PC-9 (cell line): Measurements from ENCODE around the gene CNPY2. TPM values are rescaled to one million over a fixed set of nuclear protein-coding genes. Genes with fewer than 3 reads are reported as not detected.
"Not testable (repeated sequence)": the region's sequence is repeated elsewhere in the genome, so short reads cannot be mapped to it uniquely, and the experiment has no call there.

ENCODE experiments used
- BruUV-seq: library from RNA; stranded (reverse); fragments of 400-500 nt; replicated peaks from 2 replicates; lab custom pipeline; 2021; lab: Mats Ljungman, UMichigan
- CTCF ChIA-PET: fragments of 300-600 bp; sonication (Branson Sonifier 250); formaldehyde crosslinking; loops from one replicate; lab custom pipeline; 2022; ENCODE audit warnings: antibody characterized with exemption; lab: Charles Lee
- POLR2A ChIA-PET: fragments of 300-600 bp; sonication (Branson Sonifier 250); formaldehyde crosslinking; loops from one replicate; lab custom pipeline; 2022; ENCODE audit warnings: antibody characterized with exemption; ENCODE audit not compliant: unreplicated experiment; lab: Charles Lee
- DNase-seq, 2 experiments: peaks; one replicate each; pipeline versions ENCODE4 v3.0.0 to v3.0.0-alpha.2; 2015 to 2022; ENCODE audit warnings: mixed read lengths in 1 of 2
- H2AFZ ChIP-seq: fragments of 200-600 bp; sonication (generic); 2 replicates; pipeline ENCODE4 v1.8.1; 2017; ENCODE audit warnings: antibody characterized with exemption
- H3F3A ChIP-seq: fragments of 200-600 bp; sonication (generic); 2 replicates; pipeline ENCODE4 v1.8.1; 2017; ENCODE audit warnings: antibody characterized with exemption, mild to moderate bottlenecking, low read depth; ENCODE audit not compliant: insufficient read depth
- H3K27ac ChIP-seq: fragments of 200-600 bp; sonication (generic); 2 replicates; pipeline ENCODE4 v1.6.1; 2016; ENCODE audit warnings: mixed run types
- H3K27me3 ChIP-seq: fragments of 200-600 bp; sonication (generic); 2 replicates; pipeline ENCODE4 v1.6.1; 2016; ENCODE audit warnings: low read depth, mixed run types; ENCODE audit not compliant: insufficient read depth
- H3K36me3 ChIP-seq: fragments of 200-600 bp; sonication (generic); 2 replicates; pipeline ENCODE4 v1.6.1; 2016; ENCODE audit warnings: low read depth, mixed run types
- H3K4me1 ChIP-seq: fragments of 200-600 bp; sonication (generic); replicated peaks from 2 replicates; pipeline ENCODE4 v1.6.1; 2016; ENCODE audit warnings: mixed run types; ENCODE audit not compliant: insufficient read depth
- H3K4me2 ChIP-seq: fragments of 200-600 bp; sonication (generic); 2 replicates; pipeline ENCODE4 v1.6.1; 2017; ENCODE audit warnings: mixed run types
- H3K4me3 ChIP-seq: fragments of 200-600 bp; sonication (generic); 2 replicates; pipeline ENCODE4 v1.6.1; 2016; ENCODE audit warnings: mixed run types
- H3K79me2 ChIP-seq: fragments of 200-600 bp; sonication (generic); 2 replicates; pipeline ENCODE4 v1.6.1; 2017; ENCODE audit warnings: low read depth, mixed run types
- H3K9me2 ChIP-seq: fragments of 200-600 bp; sonication (generic); 2 replicates; pipeline ENCODE4 v1.8.1; 2017; ENCODE audit warnings: mild to moderate bottlenecking; ENCODE audit not compliant: insufficient read depth
- H3K9me3 ChIP-seq: fragments of 200-600 bp; sonication (generic); 2 replicates; pipeline ENCODE4 v1.8.1; 2016; ENCODE audit warnings: low read depth; ENCODE audit not compliant: insufficient read depth
- H4K20me1 ChIP-seq: fragments of 200-600 bp; sonication (generic); 2 replicates; pipeline ENCODE4 v1.8.1; 2017; ENCODE audit not compliant: insufficient read depth
- EZH2 ChIP-seq: fragments of 200-600 bp; sonication (generic); IDR thresholded peaks from 2 replicates; pipeline ENCODE4 v1.8.0; 2017; ENCODE audit warnings: antibody characterized with exemption, low read depth
- intact Hi-C: fragments of 100-400 bp; cut with micrococcal nuclease; formaldehyde crosslinking; loops from one replicate; pipeline ENCODE4 v1.10.0; 2022; ENCODE audit not compliant: unreplicated experiment
- total RNA-seq: library from RNA; stranded (reverse); gene quantifications from 2 replicates; pipeline ENCODE4 v1.2.3, GENCODE V29; 2021
- TF ChIP-seq, protein P1 (sequence below): fragments of 200-600 bp; sonication (generic); conservative IDR thresholded peaks from 2 replicates; pipeline ENCODE4 v1.6.1; 2017; ENCODE audit warnings: mixed run types, antibody characterized with exemption, mild to moderate bottlenecking, moderate library complexity

Gene CNPY2
- total RNA-seq, 1 experiment from 2014 or later, result 82.1 TPM

DNA sequence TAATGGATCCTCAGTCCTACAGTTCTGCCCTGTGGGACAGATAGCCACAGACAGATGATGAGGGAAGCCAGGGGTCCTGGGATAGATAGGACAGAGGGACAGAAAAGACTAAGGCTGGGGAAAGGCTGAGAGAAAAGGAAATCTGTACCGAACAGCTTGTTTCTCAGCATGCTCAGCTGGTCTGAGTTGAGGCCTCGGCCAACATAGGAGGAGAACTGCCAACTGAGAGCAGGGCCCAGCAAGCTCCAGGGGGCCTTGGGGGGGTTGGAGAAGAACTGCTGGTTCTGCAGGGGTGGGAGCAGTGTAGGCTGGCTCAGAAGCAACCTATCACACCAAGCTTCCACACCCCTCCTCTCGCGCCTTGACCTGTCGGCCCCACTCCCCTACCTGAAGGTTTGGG lies 33.0 kb upstream of the CNPY2 start:
- Histone ChIP-seq H3K27ac (no peak overlapping the region), H3K4me3 (no peak overlapping the region), H3K9me2 (no peaks in the 10 kb centered on the region), H3K36me3 (peaks cover 11% of the 10 kb centered on the region; the same call in 1 of the 2 replicates), H3K27me3 (no peaks in the 10 kb centered on the region), H3K9me3 (no peaks in the 10 kb centered on the region), H4K20me1 (no peaks in the 10 kb centered on the region), H3K79me2 (no peaks in the 10 kb centered on the region), H3F3A (peaks cover 28% of the 10 kb centered on the region), H3K4me1 (peaks cover 21% of the 10 kb centered on the region), H3K4me2 (no peak overlapping the region), H2AFZ (no peak overlapping the region)
- no TSS peak for BruUV-seq
- no peak for DNase-seq
- intact Hi-C loops, result no loop called here
- ChIA-PET CTCF (no interaction called here), POLR2A (no interaction called here)
- TF ChIP-seq, protein P1, sequence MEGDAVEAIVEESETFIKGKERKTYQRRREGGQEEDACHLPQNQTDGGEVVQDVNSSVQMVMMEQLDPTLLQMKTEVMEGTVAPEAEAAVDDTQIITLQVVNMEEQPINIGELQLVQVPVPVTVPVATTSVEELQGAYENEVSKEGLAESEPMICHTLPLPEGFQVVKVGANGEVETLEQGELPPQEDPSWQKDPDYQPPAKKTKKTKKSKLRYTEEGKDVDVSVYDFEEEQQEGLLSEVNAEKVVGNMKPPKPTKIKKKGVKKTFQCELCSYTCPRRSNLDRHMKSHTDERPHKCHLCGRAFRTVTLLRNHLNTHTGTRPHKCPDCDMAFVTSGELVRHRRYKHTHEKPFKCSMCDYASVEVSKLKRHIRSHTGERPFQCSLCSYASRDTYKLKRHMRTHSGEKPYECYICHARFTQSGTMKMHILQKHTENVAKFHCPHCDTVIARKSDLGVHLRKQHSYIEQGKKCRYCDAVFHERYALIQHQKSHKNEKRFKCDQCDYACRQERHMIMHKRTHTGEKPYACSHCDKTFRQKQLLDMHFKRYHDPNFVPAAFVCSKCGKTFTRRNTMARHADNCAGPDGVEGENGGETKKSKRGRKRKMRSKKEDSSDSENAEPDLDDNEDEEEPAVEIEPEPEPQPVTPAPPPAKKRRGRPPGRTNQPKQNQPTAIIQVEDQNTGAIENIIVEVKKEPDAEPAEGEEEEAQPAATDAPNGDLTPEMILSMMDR, result no peak

DNA sequence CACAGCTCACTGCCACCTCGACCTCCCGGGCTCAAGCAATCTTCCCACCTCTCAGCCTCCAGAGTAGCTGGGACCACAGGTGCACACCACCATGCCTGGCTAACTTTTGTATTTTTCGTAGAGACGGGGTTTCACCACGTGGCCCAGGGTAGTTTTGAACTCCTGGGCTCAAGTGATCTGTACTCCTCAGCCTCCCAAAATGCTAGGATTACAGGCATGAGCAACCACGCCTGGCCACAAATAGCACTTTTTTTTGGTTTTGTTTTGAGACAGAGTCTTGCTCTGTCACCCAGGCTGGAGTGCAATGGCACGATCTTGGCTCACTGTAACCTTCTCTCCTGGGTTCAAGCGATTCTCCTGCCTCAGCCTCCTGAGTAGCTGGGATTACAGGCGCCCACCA lies 31.5 kb upstream of the CNPY2 start:
- intact Hi-C loops, CTCF ChIA-PET, H3K79me2 ChIP-seq, H3K9me3 ChIP-seq, H3K27me3 ChIP-seq, H3K4me3 ChIP-seq, H3K27ac ChIP-seq, H2AFZ ChIP-seq, H3K4me2 ChIP-seq, BruUV-seq, DNase-seq, H4K20me1 ChIP-seq, POLR2A ChIA-PET, H3K9me2 ChIP-seq: not testable (repeated sequence)
- Histone ChIP-seq H3K4me1 (peaks cover 21% of the 10 kb centered on the region), H3K36me3 (peaks cover 11% of the 10 kb centered on the region; the same call in 1 of the 2 replicates), H3F3A (peaks cover 22% of the 10 kb centered on the region)

DNA sequence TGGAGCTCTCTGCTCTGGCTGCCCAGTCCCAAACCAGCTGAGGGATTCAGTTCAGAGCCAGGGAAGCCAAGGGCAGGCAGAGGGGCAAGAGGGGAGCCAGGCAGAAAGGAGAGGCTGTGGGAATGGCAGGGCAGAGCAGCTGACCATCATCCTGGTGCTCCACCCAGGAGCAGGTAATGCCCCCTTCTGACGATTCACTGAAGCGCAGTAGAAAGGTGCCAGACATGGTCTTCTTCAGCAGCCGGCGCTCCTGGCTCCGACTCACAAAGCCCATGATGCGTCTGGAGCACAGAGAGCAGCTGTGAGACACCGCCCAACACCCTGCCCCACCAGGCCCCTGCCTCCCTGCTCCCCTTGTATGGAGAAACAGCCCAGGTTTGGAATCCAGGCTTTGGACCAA lies 30.9 kb upstream of the CNPY2 start:
- Histone ChIP-seq H3F3A (peaks cover 17% of the 10 kb centered on the region), H3K79me2 (no peaks in the 10 kb centered on the region), H3K9me2 (no peaks in the 10 kb centered on the region), H3K4me1 (peaks cover 18% of the 10 kb centered on the region), H3K36me3 (peaks cover 11% of the 10 kb centered on the region; the same call in 1 of the 2 replicates), H3K4me2 (no peak overlapping the region), H3K4me3 (no peak overlapping the region), H3K9me3 (no peaks in the 10 kb centered on the region), H4K20me1 (no peaks in the 10 kb centered on the region), H3K27ac (no peak overlapping the region), H2AFZ (no peak overlapping the region), H3K27me3 (no peaks in the 10 kb centered on the region)
- DNase-seq, result no peak
- no peak for TF ChIP-seq EZH2
- TF ChIP-seq, protein P1, result no peak
- intact Hi-C loops, result no loop called here
- no TSS peak for BruUV-seq
- ChIA-PET POLR2A (no interaction called here), CTCF (no interaction called here)

DNA sequence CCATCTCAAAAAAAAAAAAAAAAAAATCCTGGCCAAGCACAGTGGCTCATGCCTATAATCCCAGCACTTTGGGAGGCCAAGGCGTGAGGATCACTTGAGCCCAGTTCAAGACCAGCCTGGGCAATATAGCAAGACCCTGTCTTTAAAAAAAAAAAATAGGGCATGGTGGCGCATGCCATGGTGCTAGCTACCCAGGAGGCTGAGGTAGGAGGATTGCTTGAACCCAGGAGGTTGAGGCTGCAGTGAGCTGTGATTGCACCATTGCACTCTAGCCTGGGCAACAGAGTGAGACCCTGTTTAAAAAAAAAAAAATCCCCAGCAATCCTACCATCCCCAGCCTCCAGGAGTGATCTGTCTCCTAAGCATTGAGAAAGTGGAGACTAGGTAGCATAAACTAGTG lies 26.5 kb upstream of the CNPY2 start:
- Histone ChIP-seq H3F3A (peaks cover 21% of the 10 kb centered on the region), H3K4me1 (peaks cover 20% of the 10 kb centered on the region)
- H3K9me2 ChIP-seq, H3K36me3 ChIP-seq, BruUV-seq, DNase-seq, H3K4me3 ChIP-seq, H3K79me2 ChIP-seq, H4K20me1 ChIP-seq, intact Hi-C loops, H2AFZ ChIP-seq, H3K9me3 ChIP-seq, H3K27me3 ChIP-seq, H3K27ac ChIP-seq, CTCF ChIA-PET, H3K4me2 ChIP-seq: not testable (repeated sequence)
- POLR2A ChIA-PET, result interaction anchor here (0.8 kb wide), 1 partner anchor 17 kb away, joined by 20 read pairs; no protein-coding TSS in a partner anchor
